NT2/D1 (cell line): ENCODE results near the gene EIF1B.

Experiments
- DNase-seq: peaks from one replicate; pipeline ENCODE4 v3.0.0-alpha.2; 2011; ENCODE audit warnings: low read depth, low spot score
- H3K27me3 ChIP-seq: 2 replicates; pipeline ENCODE4 v1.6.0; 2011; ENCODE audit warnings: mild to moderate bottlenecking; ENCODE audit not compliant: insufficient read length, insufficient read depth
- H3K36me3 ChIP-seq: 2 replicates; pipeline ENCODE4 v1.6.1; 2011; ENCODE audit warnings: mild to moderate bottlenecking, low read length, mixed read lengths; ENCODE audit not compliant: insufficient read depth, insufficient read length
- H3K4me1 ChIP-seq: 2 replicates; pipeline ENCODE4 v1.5.1; 2011; ENCODE audit not compliant: insufficient read depth, insufficient read length
- H3K4me3 ChIP-seq: 2 replicates; pipeline ENCODE4 v1.5.1; 2011; ENCODE audit warnings: low read depth; ENCODE audit not compliant: insufficient read length
- H3K9ac ChIP-seq: 2 replicates; pipeline ENCODE4 v1.6.0; 2011; ENCODE audit warnings: low read depth; ENCODE audit not compliant: insufficient read length
- H3K9me3 ChIP-seq: 2 replicates; pipeline ENCODE4 v1.5.1; 2011; ENCODE audit warnings: mild to moderate bottlenecking, low read length; ENCODE audit not compliant: insufficient read depth
- SUZ12 ChIP-seq: IDR thresholded peaks from 2 replicates; pipeline ENCODE4 v1.6.1; 2011; ENCODE audit not compliant: insufficient read length, insufficient read depth; ENCODE audit errors: extremely low read depth
- YY1 ChIP-seq: IDR thresholded peaks from 2 replicates; pipeline ENCODE4 v1.6.1; 2011; ENCODE audit not compliant: insufficient read length, insufficient read depth
- ZNF274 ChIP-seq: IDR thresholded peaks from 2 replicates; pipeline ENCODE4 v1.6.1; 2011; ENCODE audit warnings: mild to moderate bottlenecking, low read depth, low read length

The EIF1B gene

DNA sequence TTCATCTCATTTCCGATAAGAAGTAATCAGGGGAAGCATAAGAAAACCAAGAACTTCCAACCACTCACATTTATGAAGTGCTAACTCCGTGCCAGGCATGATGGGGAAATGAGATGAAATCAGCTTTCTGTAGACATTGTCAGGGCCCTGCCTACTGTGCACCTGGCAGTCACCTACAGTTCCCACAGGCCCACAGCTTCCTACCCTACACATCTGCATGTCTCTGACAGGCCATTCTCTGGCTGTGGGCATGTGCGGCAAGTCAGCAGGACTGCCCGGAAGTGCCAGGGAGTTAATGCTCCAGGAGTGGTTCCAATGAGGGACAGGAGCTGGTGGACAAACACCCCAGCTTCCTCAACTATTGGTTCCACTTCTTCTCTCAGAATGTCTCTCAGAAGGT, 24.3 kb downstream of the EIF1B start:
- peaks cover 3% of the 10 kb centered on the region for H3K4me1 ChIP-seq
- H3K9ac ChIP-seq: no peak overlapping the region
- no peak overlapping the region for H3K4me3 ChIP-seq
- no peaks in the 10 kb centered on the region for H3K27me3 ChIP-seq
- TF ChIP-seq ZNF274: no peak
- no peak for TF ChIP-seq YY1
- TF ChIP-seq SUZ12: no peak
- DNase-seq: no peak
- no peaks in the 10 kb centered on the region for H3K36me3 ChIP-seq
- H3K9me3 ChIP-seq: no peaks in the 10 kb centered on the region

DNA sequence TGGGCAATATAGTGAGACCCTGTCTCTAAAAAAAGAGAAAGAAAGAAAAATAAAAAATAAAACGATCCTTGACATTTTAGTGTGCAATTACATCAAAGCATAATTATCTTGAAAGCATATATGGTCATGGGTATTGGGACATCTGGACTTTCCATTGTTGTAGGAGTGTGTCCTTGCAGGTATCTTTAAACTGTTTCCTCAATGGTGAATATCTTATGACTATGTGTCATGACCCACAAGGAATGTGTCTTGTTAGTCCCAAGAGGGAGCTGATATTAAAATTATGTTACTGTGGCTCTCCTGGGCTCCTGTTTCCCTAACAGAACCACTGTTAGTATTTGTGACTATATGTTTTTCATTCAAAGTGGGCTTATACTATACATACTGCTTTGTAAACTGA, 26.6 kb downstream of the EIF1B start:
- H3K9me3 ChIP-seq: no peaks in the 10 kb centered on the region
- H3K36me3 ChIP-seq: no peaks in the 10 kb centered on the region
- no peaks in the 10 kb centered on the region for H3K4me1 ChIP-seq
- H3K27me3 ChIP-seq: no peaks in the 10 kb centered on the region
- H3K4me3 ChIP-seq: no peak overlapping the region
- no peak for TF ChIP-seq YY1
- TF ChIP-seq SUZ12: no peak
- no peak for TF ChIP-seq ZNF274
- no peak overlapping the region for H3K9ac ChIP-seq
- DNase-seq: no peak

DNA sequence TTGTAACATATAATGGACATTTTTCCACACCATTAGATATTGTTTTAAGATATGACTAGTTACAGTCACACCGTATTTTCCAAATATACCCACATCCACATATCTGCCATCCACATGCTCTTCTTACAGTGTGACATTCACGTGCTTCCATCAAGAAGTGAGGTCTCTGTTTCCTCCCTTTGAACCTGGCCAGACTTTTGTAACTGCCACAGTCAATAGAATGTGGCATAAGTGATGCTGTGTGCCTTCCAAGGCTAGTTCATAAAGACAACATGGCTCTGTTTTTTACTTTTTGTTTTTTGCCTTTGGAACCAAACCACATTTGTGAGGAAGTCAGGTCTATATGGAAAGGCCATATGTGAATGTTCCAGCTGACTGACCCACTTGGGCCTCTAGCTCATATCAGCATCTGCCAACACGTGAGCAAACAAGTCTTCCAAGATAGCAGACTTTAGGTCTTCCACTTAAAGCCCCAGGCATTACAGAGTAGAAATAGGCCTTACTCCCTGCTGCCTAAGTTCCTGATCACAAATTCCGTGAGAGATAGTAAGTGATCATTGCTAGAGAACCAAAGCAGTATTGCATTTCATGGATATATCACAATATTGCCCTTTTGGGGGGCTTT, 27.1 kb downstream of the EIF1B start:
- no peak for TF ChIP-seq YY1
- TF ChIP-seq SUZ12: no peak
- TF ChIP-seq ZNF274: no peak
- Histone ChIP-seq H3K9ac (no peak overlapping the region), H3K27me3 (no peaks in the 10 kb centered on the region), H3K36me3 (no peaks in the 10 kb centered on the region), H3K9me3 (no peaks in the 10 kb centered on the region), H3K4me1 (no peaks in the 10 kb centered on the region), H3K4me3 (no peak overlapping the region)
- no peak for DNase-seq

DNA sequence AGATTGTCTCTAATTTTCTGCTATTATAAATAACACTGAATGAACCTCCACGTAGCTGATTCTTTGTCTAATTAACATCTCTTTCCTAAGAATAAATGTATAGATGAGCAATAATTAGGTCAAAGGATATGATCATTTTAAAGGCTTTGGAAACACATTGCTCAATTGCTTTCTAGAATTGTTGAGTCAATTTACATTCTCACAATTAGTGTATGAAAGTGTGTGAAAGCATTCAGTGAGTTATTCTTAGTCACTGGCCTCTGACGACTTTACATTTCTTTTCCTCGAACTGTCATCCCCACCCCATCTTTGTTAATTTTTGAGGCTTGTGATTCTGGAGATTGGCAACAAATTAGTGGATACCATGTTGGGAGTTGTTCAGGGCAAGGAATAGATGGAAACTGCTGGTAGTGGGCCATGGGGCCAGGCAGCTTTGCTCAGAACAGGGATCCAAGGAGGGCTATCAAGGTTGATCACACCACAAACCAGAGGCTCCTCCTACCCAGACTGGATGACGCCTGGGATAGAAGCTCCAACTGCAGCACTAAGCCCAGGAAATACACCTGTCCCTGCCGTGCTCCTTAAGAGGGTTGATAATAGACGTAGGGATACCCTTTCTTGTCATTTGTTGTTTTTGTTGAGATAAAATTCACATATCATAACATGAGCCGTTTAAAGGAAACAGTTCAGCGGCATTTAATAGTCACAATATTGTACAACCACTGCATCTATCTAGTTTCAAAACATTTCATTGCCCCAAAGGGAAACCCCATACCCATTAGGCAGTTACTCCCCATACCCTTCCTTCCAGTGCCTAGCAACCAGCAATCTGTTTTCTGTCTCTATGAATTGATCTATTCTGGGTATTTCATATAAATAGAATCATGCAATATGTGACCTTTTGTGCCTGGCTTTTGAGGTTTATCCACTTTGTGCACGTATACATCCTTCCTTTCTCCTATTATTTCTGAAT, 27.9 kb downstream of the EIF1B start:
- H3K9ac ChIP-seq: no peak overlapping the region
- no peak for DNase-seq
- H3K36me3 ChIP-seq: no peaks in the 10 kb centered on the region
- H3K9me3 ChIP-seq: no peaks in the 10 kb centered on the region
- no peaks in the 10 kb centered on the region for H3K4me1 ChIP-seq
- TF ChIP-seq YY1 (no peak), SUZ12 (no peak), ZNF274 (no peak)
- no peak overlapping the region for H3K4me3 ChIP-seq
- no peaks in the 10 kb centered on the region for H3K27me3 ChIP-seq

DNA sequence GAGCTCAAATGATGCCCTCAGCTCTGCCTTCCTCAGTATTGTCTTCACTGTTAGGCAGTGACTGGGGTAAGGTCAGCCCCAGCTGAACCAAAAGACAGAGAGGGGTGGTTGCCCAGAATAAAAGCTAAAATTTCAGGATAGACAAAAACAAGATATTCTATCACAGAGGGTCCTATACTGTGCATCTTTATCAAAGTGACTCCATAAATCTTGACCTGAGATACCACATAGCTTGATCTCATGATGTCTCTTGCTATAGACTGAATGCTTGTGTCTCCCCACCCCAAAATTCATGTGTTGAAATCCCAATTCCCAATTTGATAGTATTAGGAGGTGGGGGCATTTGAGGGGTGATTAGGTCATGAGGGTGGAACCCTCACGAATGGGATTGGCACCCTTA, 30.4 kb downstream of the EIF1B start:
- no peaks in the 10 kb centered on the region for H3K27me3 ChIP-seq
- DNase-seq: no peak
- no peaks in the 10 kb centered on the region for H3K9me3 ChIP-seq
- no peak overlapping the region for H3K4me3 ChIP-seq
- H3K4me1 ChIP-seq: no peaks in the 10 kb centered on the region
- no peak for TF ChIP-seq YY1
- TF ChIP-seq ZNF274: no peak
- TF ChIP-seq SUZ12: no peak
- no peak overlapping the region for H3K9ac ChIP-seq
- no peaks in the 10 kb centered on the region for H3K36me3 ChIP-seq

DNA sequence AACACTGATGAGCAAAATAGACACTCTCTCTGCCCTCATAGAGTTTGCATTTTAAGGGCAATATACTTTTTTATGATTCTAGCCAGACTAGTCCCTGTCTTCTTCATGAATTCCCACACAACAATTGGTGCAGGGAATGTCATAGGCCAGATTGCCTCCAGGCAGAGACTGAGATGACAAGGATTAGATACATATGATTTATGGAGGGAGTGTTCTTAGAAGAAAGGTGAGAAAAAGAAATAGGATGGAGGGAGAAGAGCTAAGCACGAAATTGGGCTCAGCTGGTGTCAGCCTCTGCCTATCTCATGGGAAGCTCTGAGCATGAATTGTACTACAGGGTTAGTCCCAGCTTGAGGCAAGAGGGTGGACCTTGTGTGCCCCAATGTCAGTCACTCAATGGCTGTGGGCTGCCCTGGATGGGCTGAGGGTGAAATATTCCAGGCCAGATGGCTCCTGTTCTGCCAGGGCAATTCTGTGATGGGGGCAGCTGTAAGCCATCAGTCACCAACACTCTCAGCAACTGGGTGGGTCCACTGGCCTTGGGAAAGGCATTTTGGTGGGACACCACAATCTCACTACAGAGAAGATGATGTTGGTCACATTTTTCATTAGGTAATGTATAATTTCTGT, 31.1 kb downstream of the EIF1B start:
- no peaks in the 10 kb centered on the region for H3K4me1 ChIP-seq
- H3K36me3 ChIP-seq: no peaks in the 10 kb centered on the region
- H3K9ac ChIP-seq: no peak overlapping the region
- no peaks in the 10 kb centered on the region for H3K27me3 ChIP-seq
- no peak for DNase-seq
- TF ChIP-seq ZNF274 (no peak), SUZ12 (no peak), YY1 (no peak)
- H3K9me3 ChIP-seq: no peaks in the 10 kb centered on the region
- H3K4me3 ChIP-seq: no peak overlapping the region

DNA sequence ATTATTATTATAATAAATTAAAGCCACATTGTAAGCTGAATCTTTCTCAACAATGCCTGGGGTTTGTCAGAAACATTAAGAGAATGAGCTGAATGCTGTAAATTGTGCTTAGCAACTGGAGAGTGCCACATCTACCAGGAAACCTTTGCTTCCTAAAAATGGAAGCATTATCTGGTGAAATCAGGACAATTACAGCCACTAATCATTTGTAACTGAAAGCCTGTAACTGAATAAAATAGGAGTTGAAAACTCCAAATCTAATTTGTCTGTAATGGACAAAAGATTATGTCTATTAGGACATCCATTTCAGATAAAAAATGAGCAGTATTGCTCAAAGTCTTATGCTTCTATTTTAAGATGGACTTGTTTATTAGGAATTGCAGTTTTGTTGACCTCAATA, 32.2 kb downstream of the EIF1B start:
- H3K4me1 ChIP-seq: no peaks in the 10 kb centered on the region
- no peaks in the 10 kb centered on the region for H3K27me3 ChIP-seq
- no peaks in the 10 kb centered on the region for H3K36me3 ChIP-seq
- H3K9ac ChIP-seq: no peak overlapping the region
- H3K4me3 ChIP-seq: no peak overlapping the region
- DNase-seq: no peak
- H3K9me3 ChIP-seq: no peaks in the 10 kb centered on the region
- TF ChIP-seq SUZ12 (no peak), YY1 (no peak), ZNF274 (no peak)
